HG03045 (cell line): Measurements from ENCODE around the gene PITX2.

ENCODE experiments used
- ATAC-seq: cut with Tn5 transposase; IDR thresholded peaks from one replicate; pipeline ENCODE4 v1.9.1; 2021; ENCODE audit warnings: mild to moderate bottlenecking, moderate library complexity; ENCODE audit not compliant: unreplicated experiment

PITX2 gene

GRCh38 chr4:110622841-110623717, at the start of gene PITX2:
PITX2 (minus strand) TSS chr4:110623077; CDS start chr4:110622460, 617 bp downstream.
- peak; percentile 68 for ATAC-seq

- no peak for ATAC-seq
Measured at GRCh38 chr4:110671679-110672078, 48.8 kb upstream of the PITX2 start.

GRCh38 chr4:110669663-110670062, 46.8 kb upstream of the PITX2 start:
- no peak for ATAC-seq

GRCh38 chr4:110668463-110669235, 45.8 kb upstream of the PITX2 start:
- no peak for ATAC-seq

GRCh38 chr4:110667670-110668069, 44.8 kb upstream of the PITX2 start:
- ATAC-seq: no peak

GRCh38 chr4:110666030-110666429, 43.2 kb upstream of the PITX2 start:
- ATAC-seq: no peak

GRCh38 chr4:110663738-110664444, 41.0 kb upstream of the PITX2 start:
- no peak for ATAC-seq

GRCh38 chr4:110663206-110663605, 40.3 kb upstream of the PITX2 start:
- ATAC-seq: no peak

- ATAC-seq: no peak
Measured at GRCh38 chr4:110660755-110661154, 37.9 kb upstream of the PITX2 start.

- ATAC-seq: no peak
Measured at GRCh38 chr4:110654254-110654635, 31.4 kb upstream of the PITX2 start.

GRCh38 chr4:110653321-110654253, 30.7 kb upstream of the PITX2 start:
- no peak for ATAC-seq

GRCh38 chr4:110644008-110644407, 21.1 kb upstream of the PITX2 start:
- no peak for ATAC-seq

GRCh38 chr4:110643096-110643495, 20.2 kb upstream of the PITX2 start:
- no peak for ATAC-seq

GRCh38 chr4:110641218-110641617, 18.3 kb upstream of the PITX2 start:
- no peak for ATAC-seq

- no peak for ATAC-seq
Measured at GRCh38 chr4:110640576-110640975, 17.7 kb upstream of the PITX2 start.

GRCh38 chr4:110639207-110640090, 16.6 kb upstream of the PITX2 start:
- ATAC-seq: no peak

GRCh38 chr4:110638089-110638746, 15.3 kb upstream of the PITX2 start:
- ATAC-seq: no peak

GRCh38 chr4:110637408-110638088, 14.7 kb upstream of the PITX2 start:
- ATAC-seq: no peak
